Neutrophil (primary cell): ENCODE data around the gene YEATS4.

Source experiments
- H3K27ac ChIP-seq: fragments of 200-600 bp; sonication (generic); 2 replicates; pipeline ENCODE4 v1.5.1; 2016; ENCODE audit warnings: mild to moderate bottlenecking, moderate library complexity
- H3K27me3 ChIP-seq: fragments of 200-600 bp; sonication (generic); 2 replicates; pipeline ENCODE4 v1.6.0; 2016; ENCODE audit warnings: mild to moderate bottlenecking
- H3K36me3 ChIP-seq: fragments of 200-600 bp; sonication (generic); 2 replicates; pipeline ENCODE4 v1.5.1; 2017
- H3K4me1 ChIP-seq, 2 experiments: fragments of 200-600 bp in 1 of 2; sonication (generic) in 1 of 2; 1 replicate in 1 of 2; 2 replicates in 1 of 2; pipeline versions ENCODE4 v1.5.1 to v1.6.1; 2013 to 2016; ENCODE audit warnings: low read depth in 1 of 2, low read length in 1 of 2, mild to moderate bottlenecking in 1 of 2, moderate library complexity in 1 of 2; ENCODE audit not compliant: control insufficient read depth in 1 of 2, insufficient read depth in 1 of 2
- H3K4me3 ChIP-seq, 2 experiments: fragments of 200-600 bp in 1 of 2; sonication (generic) in 1 of 2; 1 replicate in 1 of 2; 2 replicates in 1 of 2; pipeline ENCODE4 v1.5.1; 2013 to 2016; ENCODE audit warnings: low read depth in 1 of 2, low read length in 1 of 2, mild to moderate bottlenecking in 1 of 2, moderate library complexity in 1 of 2
- H3K9me3 ChIP-seq: fragments of 200-600 bp; sonication (generic); 2 replicates; pipeline ENCODE4 v1.5.1; 2016
- TF ChIP-seq, protein P1 (sequence below): fragments of 200-600 bp; sonication (generic); IDR thresholded peaks from 2 replicates; pipeline ENCODE4 v1.5.1; 2016; ENCODE audit warnings: antibody characterized with exemption

Gene YEATS4

GRCh38 chr12:69385038-69385437 lies 25.5 kb downstream of the YEATS4 start:
- H3K4me3 ChIP-seq: no peak overlapping the region
- TF ChIP-seq, protein P1, sequence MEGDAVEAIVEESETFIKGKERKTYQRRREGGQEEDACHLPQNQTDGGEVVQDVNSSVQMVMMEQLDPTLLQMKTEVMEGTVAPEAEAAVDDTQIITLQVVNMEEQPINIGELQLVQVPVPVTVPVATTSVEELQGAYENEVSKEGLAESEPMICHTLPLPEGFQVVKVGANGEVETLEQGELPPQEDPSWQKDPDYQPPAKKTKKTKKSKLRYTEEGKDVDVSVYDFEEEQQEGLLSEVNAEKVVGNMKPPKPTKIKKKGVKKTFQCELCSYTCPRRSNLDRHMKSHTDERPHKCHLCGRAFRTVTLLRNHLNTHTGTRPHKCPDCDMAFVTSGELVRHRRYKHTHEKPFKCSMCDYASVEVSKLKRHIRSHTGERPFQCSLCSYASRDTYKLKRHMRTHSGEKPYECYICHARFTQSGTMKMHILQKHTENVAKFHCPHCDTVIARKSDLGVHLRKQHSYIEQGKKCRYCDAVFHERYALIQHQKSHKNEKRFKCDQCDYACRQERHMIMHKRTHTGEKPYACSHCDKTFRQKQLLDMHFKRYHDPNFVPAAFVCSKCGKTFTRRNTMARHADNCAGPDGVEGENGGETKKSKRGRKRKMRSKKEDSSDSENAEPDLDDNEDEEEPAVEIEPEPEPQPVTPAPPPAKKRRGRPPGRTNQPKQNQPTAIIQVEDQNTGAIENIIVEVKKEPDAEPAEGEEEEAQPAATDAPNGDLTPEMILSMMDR: no peak
- no peaks in the 10 kb centered on the region for H3K4me1 ChIP-seq
- H3K27me3 ChIP-seq: no peaks in the 10 kb centered on the region
- no peaks in the 10 kb centered on the region for H3K9me3 ChIP-seq
- peaks cover 7% of the 10 kb centered on the region for H3K36me3 ChIP-seq
- H3K27ac ChIP-seq: no peak overlapping the region

GRCh38 chr12:69386921-69387320 lies 27.4 kb downstream of the YEATS4 start:
- H3K4me1 ChIP-seq: no peaks in the 10 kb centered on the region
- no peaks in the 10 kb centered on the region for H3K9me3 ChIP-seq
- no peak overlapping the region for H3K27ac ChIP-seq
- no peaks in the 10 kb centered on the region for H3K27me3 ChIP-seq
- H3K4me3 ChIP-seq: no peak overlapping the region
- H3K36me3 ChIP-seq: peaks cover 7% of the 10 kb centered on the region
- TF ChIP-seq, protein P1: no peak

DNA sequence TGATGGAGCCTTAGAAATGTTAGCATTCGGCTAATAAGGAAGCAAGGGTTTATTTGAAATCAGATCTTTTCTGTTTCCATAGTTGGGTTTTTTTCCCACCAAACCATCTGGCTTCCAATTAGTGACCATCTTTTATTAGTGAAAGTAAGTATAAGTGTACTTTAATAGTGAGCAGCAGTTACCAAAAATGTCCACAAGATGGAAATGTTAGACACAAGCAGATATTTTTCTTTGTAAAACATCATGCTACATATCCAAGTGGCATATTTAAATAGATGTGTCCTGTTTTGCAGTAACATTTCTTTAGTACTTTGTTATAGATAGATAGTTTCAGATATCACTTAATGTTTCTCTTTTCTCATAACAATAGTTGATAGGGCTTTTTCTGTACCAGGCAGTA lies 28.8 kb downstream of the YEATS4 start:
- H3K27ac ChIP-seq: no peak overlapping the region
- H3K36me3 ChIP-seq: peaks cover 7% of the 10 kb centered on the region
- no peaks in the 10 kb centered on the region for H3K4me1 ChIP-seq
- TF ChIP-seq, protein P1: no peak
- H3K4me3 ChIP-seq: no peak overlapping the region
- H3K27me3 ChIP-seq: no peaks in the 10 kb centered on the region
- H3K9me3 ChIP-seq: no peaks in the 10 kb centered on the region

GRCh38 chr12:69389831-69390230 lies 30.3 kb downstream of the YEATS4 start:
- Histone ChIP-seq H3K4me3 (no peak overlapping the region), H3K27me3 (no peaks in the 10 kb centered on the region), H3K4me1 (no peaks in the 10 kb centered on the region), H3K36me3 (peaks cover 7% of the 10 kb centered on the region), H3K9me3 (no peaks in the 10 kb centered on the region), H3K27ac (no peak overlapping the region)
- TF ChIP-seq, protein P1: no peak

DNA sequence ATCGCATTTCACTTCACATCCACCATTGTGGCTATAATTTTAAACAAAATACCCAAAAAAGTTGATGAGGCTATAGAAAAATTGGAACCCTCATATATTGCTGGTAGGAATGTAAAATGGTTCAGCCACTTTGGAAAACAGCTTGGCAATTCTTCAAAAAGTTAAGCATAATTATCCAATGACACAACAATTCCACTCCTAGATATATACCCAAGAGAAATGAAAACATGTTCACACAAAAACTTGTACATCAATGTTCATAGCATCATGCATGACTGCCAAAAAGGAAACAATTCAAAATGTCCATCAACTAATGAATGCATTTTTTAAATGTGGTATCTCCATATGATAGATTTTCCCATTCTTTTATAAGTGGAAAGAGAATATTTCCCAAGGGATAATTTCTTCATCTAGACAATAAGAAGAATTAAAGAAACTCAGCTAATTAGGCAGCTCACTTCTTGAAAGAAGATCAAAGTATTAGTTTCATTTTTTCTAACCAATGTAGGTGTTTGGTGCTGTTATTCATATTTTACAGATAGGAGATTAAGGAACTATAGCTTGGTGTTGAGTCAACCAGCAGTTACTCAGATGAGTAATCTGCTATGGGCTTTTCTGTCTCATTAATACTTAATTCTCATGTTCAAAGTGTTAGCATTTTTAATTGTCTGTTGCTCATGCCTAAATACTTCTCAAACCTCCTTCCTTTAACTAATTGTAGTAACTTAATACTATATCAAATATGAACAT lies 32.8 kb downstream of the YEATS4 start:
- no peak overlapping the region for H3K4me3 ChIP-seq
- H3K27ac ChIP-seq: no peak overlapping the region
- H3K4me1 ChIP-seq: no peaks in the 10 kb centered on the region
- no peaks in the 10 kb centered on the region for H3K27me3 ChIP-seq
- TF ChIP-seq, protein P1: no peak
- peaks cover 7% of the 10 kb centered on the region for H3K36me3 ChIP-seq
- peaks cover 6% of the 10 kb centered on the region for H3K9me3 ChIP-seq
